K562 (cell line): ENCODE measurements around the gene HELZ2.

Experiments used
- ATF3 ChIP-seq, 2 experiments: fragments of 450-650 bp in 1 of 2; sonication (generic) in 1 of 2; formaldehyde crosslinking in 1 of 2; IDR thresholded peaks in 1 of 2; conservative IDR thresholded peaks in 1 of 2; 2 replicates each; pipeline versions ENCODE4 v1.6.1 to v1.8.1; 2016 to 2023; ENCODE audit warnings: mild to moderate bottlenecking in 2 of 2, moderate library complexity in 2 of 2, inconsistent platforms in 1 of 2, missing genetic modification reagents in 1 of 2
- CTCF ChIP-seq, 3 experiments: IDR thresholded peaks in 2 of 3; conservative IDR thresholded peaks in 1 of 3; 2 replicates each; pipeline ENCODE4 v1.5.1; 2011 to 2012; ENCODE audit warnings: low read length in 3 of 3, mild to moderate bottlenecking in 3 of 3, control low read depth in 2 of 3, improper control_type of control experiment in 1 of 3, inconsistent platforms in 1 of 3, low read depth in 1 of 3, mixed read lengths in 1 of 3, moderate library complexity in 1 of 3; ENCODE audit not compliant: insufficient read depth in 2 of 3
- FOXP1 ChIP-seq: sonication (generic); formaldehyde crosslinking; IDR thresholded peaks from 2 replicates; pipeline ENCODE4 v1.8.0; 2022; ENCODE audit warnings: mild to moderate bottlenecking, missing genetic modification reagents
- SREBF1 ChIP-seq: fragments of 150-350 bp; IDR thresholded peaks from 2 replicates; pipeline ENCODE4 v1.6.1; 2014; ENCODE audit warnings: antibody characterized with exemption, low read depth, low read length, borderline replicate concordance
- U2AF1 ChIP-seq: fragments of 200-400 bp; formaldehyde crosslinking; optimal IDR thresholded peaks from 2 replicates; pipeline ENCODE3; 2017; ENCODE audit warnings: mild to moderate bottlenecking, low read depth, low read length, moderate library complexity
- ZNF668 ChIP-seq: fragments of 250-450 bp; sonication (Bioruptor Pico); IDR thresholded peaks from 2 replicates; pipeline ENCODE4 v1.8.0; 2022; ENCODE audit warnings: mild to moderate bottlenecking, inconsistent platforms
- ZNF707 ChIP-seq: fragments of 250-450 bp; sonication (Bioruptor Pico); conservative IDR thresholded peaks from 2 replicates; pipeline ENCODE4 v1.8.0; 2022; ENCODE audit warnings: inconsistent platforms, mild to moderate bottlenecking, moderate library complexity

- no peak for TF ChIP-seq FOXP1 (CRISPR knock-in tag)
- no peak for TF ChIP-seq SREBF1
- no peak for TF ChIP-seq U2AF1
- TF ChIP-seq ATF3 (IDR thresholded peaks at IDR 0.05), result no peak
- TF ChIP-seq ATF3 (CRISPR knock-in tag; conservative IDR thresholded peaks at IDR 0.05), result no peak
- no peak for TF ChIP-seq CTCF (IDR thresholded peaks at IDR 0.05 in 2 of 3, conservative IDR thresholded peaks at IDR 0.05 in 1 of 3; ENCODE audit: insufficient read depth in 2 of 3, low read depth in 1 of 3, low read length in 3 of 3)
- TF ChIP-seq ZNF707 (CRISPR knock-in tag), result no peak
- TF ChIP-seq ZNF668 (CRISPR knock-in tag), result no peak
These were observed 6.5 kb downstream of the HELZ2 start for GRCh38 chr20:63567386-63568169.
